GM10266 (cell line): ENCODE data around the gene NOX4.
"Not testable (repeated sequence)": the region's sequence is repeated elsewhere in the genome, so short reads cannot be mapped to it uniquely, and the experiment has no call there.

ENCODE experiments used
- DNase-seq: peaks from one replicate; pipeline ENCODE4 v3.0.0; 2012; ENCODE audit errors: extremely low spot score
- CTCF ChIP-seq: IDR thresholded peaks from 2 replicates; pipeline ENCODE4 v1.5.1; 2012; ENCODE audit warnings: mild to moderate bottlenecking, low read depth; ENCODE audit not compliant: control insufficient read depth, insufficient read depth; ENCODE audit errors: missing control alignments

NOX4 gene

GRCh38 chr11:89361734-89362133 is 129.4 kb downstream of the NOX4 start:
- TF ChIP-seq CTCF: no peak
- no peak for DNase-seq

- not testable (repeated sequence) for DNase-seq
Observed at GRCh38 chr11:89359208-89359607, 132.0 kb downstream of the NOX4 start.

GRCh38 chr11:89358761-89359160 is 132.4 kb downstream of the NOX4 start:
- DNase-seq: no peak
- TF ChIP-seq CTCF: no peak

GRCh38 chr11:89355646-89356045 is 135.5 kb downstream of the NOX4 start:
- no peak for TF ChIP-seq CTCF
- DNase-seq: no peak

- not testable (repeated sequence) for DNase-seq
Observed at GRCh38 chr11:89354513-89354912, 136.7 kb downstream of the NOX4 start.

- TF ChIP-seq CTCF: no peak
- no peak for DNase-seq
Observed at GRCh38 chr11:89347071-89347470, 144.1 kb downstream of the NOX4 start.

GRCh38 chr11:89346601-89347000 is 144.6 kb downstream of the NOX4 start:
- no peak for DNase-seq
- TF ChIP-seq CTCF: no peak

GRCh38 chr11:89342880-89343572 is 148.1 kb downstream of the NOX4 start:
- DNase-seq: not testable (repeated sequence)

- not testable (repeated sequence) for DNase-seq
Observed at GRCh38 chr11:89340450-89340849, 150.7 kb downstream of the NOX4 start.

- not testable (repeated sequence) for DNase-seq
Observed at GRCh38 chr11:89338073-89338472, 153.1 kb downstream of the NOX4 start.

GRCh38 chr11:89337100-89337650 is 154.0 kb downstream of the NOX4 start:
- not testable (repeated sequence) for DNase-seq

- DNase-seq: not testable (repeated sequence)
Observed at GRCh38 chr11:89333704-89334103, 157.5 kb downstream of the NOX4 start.

GRCh38 chr11:89331940-89332339 is 159.2 kb downstream of the NOX4 start:
- DNase-seq: not testable (repeated sequence)
